GM12878 (cell line): ENCODE measurements around the gene FZR1. TPM values are rescaled to one million over a fixed set of nuclear protein-coding genes. Genes with fewer than 3 reads are reported as not detected.

Source experiments
- ATF3 ChIP-seq: IDR thresholded peaks from 2 replicates; pipeline ENCODE4 v1.6.1; 2011; ENCODE audit warnings: low read depth, mild to moderate bottlenecking, low read length, moderate library complexity, borderline replicate concordance; ENCODE audit errors: extremely low read depth
- BCL3 ChIP-seq: IDR thresholded peaks from 2 replicates; pipeline ENCODE4 v1.6.1; 2011; ENCODE audit warnings: borderline replicate concordance, low read depth, mild to moderate bottlenecking, moderate library complexity, low read length; ENCODE audit not compliant: insufficient read depth, poor library complexity, severe bottlenecking
- BHLHE40 ChIP-seq, 2 experiments: fragments of 450-650 bp in 1 of 2; IDR thresholded peaks; 2 replicates each; pipeline ENCODE4 v1.6.1; 2011 to 2017; ENCODE audit warnings: low read depth in 2 of 2, borderline replicate concordance in 1 of 2, improper control_type of control experiment in 1 of 2, low read length in 1 of 2, mild to moderate bottlenecking in 1 of 2
- EGR1 ChIP-seq, 2 experiments: IDR thresholded peaks; 1 replicate in 1 of 2; 2 replicates in 1 of 2; pipeline ENCODE4 v1.6.1; 2011 to 2012; ENCODE audit warnings: low read depth in 2 of 2, low read length in 2 of 2, borderline replicate concordance in 1 of 2, mild to moderate bottlenecking in 1 of 2, moderate library complexity in 1 of 2
- JUND ChIP-seq: IDR thresholded peaks from 2 replicates; pipeline ENCODE4 v1.6.1; 2012; ENCODE audit warnings: low read depth, mild to moderate bottlenecking, low read length, improper control_type of control experiment, moderate library complexity
- MEF2A ChIP-seq: IDR thresholded peaks from 2 replicates; pipeline ENCODE4 v1.6.1; 2011; ENCODE audit warnings: low read depth, mild to moderate bottlenecking, low read length, moderate library complexity; ENCODE audit not compliant: insufficient read depth
- NR2C1 ChIP-seq: fragments of 450-650 bp; IDR thresholded peaks from 2 replicates; pipeline ENCODE4 v1.6.1; 2017; ENCODE audit warnings: antibody characterized with exemption, mild to moderate bottlenecking, moderate library complexity
- POLR2AphosphoS5 ChIP-seq: IDR thresholded peaks from 2 replicates; pipeline ENCODE4 v1.6.1; 2011; ENCODE audit warnings: mild to moderate bottlenecking, low read length, inconsistent platforms
- SMAD5 ChIP-seq: IDR thresholded peaks from 2 replicates; pipeline ENCODE4 v1.6.1; 2016; ENCODE audit warnings: antibody characterized with exemption, low read depth
- SMARCA5 ChIP-seq: fragments of 450-650 bp; IDR thresholded peaks from 2 replicates; pipeline ENCODE4 v1.6.1; 2017; ENCODE audit warnings: mild to moderate bottlenecking
- ZBED1 ChIP-seq: IDR thresholded peaks from 2 replicates; pipeline ENCODE4 v1.6.1; 2016; ENCODE audit warnings: borderline replicate concordance
- ZBTB40 ChIP-seq: fragments of 450-650 bp; IDR thresholded peaks from 2 replicates; pipeline ENCODE4 v1.6.1; 2016; ENCODE audit warnings: mild to moderate bottlenecking, moderate library complexity, borderline replicate concordance
- ZNF207 ChIP-seq: fragments of 450-650 bp; IDR thresholded peaks from 2 replicates; pipeline ENCODE4 v1.6.1; 2014; ENCODE audit warnings: antibody characterized with exemption, mild to moderate bottlenecking, borderline replicate concordance
- ZNF217 ChIP-seq: fragments of 450-650 bp; IDR thresholded peaks from 2 replicates; pipeline ENCODE4 v1.6.1; 2017; ENCODE audit warnings: antibody characterized with exemption, mild to moderate bottlenecking
- ZNF384 ChIP-seq: IDR thresholded peaks from 2 replicates; pipeline ENCODE4 v1.6.1; 2012; ENCODE audit warnings: low read depth, mild to moderate bottlenecking, low read length, improper control_type of control experiment, borderline replicate concordance
- ZNF592 ChIP-seq: fragments of 450-650 bp; IDR thresholded peaks from 2 replicates; pipeline ENCODE4 v1.6.1; 2017; ENCODE audit warnings: mild to moderate bottlenecking, moderate library complexity
- polyA plus RNA-seq, 11 experiments: library from polyadenylated mRNA; depleted of rRNA in 4 of 11; unstranded in 6 of 11; stranded (reverse) in 5 of 11; fragments of >200 nt; fragmentation: Nextera tagmentation in 4 of 11; fragmentation: Illumina TruSeq in 1 of 11; extraction: Ambion mirVana in 4 of 11; extraction: Trizol in 1 of 11; gene quantifications; 1 replicate in 1 of 11; 2 replicates in 10 of 11; pipeline versions ENCODE4 v1.2.1 to v1.2.3, GENCODE V29; 2011 to 2016; ENCODE audit warnings: inconsistent platforms in 2 of 11, missing spikeins in 2 of 11, low read depth in 1 of 11
- total RNA-seq, 4 experiments: library from RNA; depleted of rRNA in 3 of 4; stranded (reverse); fragments of >200 nt in 3 of 4; fragmentation: Illumina TruSeq in 1 of 4; extraction: Trizol in 1 of 4; gene quantifications; 2 replicates each; pipeline versions ENCODE4 v1.2.1 to v1.2.3, GENCODE V29; 2013 to 2021

The FZR1 gene
- total and polyA plus RNA-seq, 10 of the 15 experiments (the other 5 are each of a cell fraction or from before 2014, with no cell fraction given): 0.11 to 44.2 (median 29.3) TPM

GRCh38 chr19:3506384-3507340, 551 bp downstream of the FZR1 start (continued):
- TF ChIP-seq ZBTB40: no peak
- TF ChIP-seq MEF2A: no peak
- TF ChIP-seq ZNF592: no peak
- no peak for TF ChIP-seq ZNF384
- TF ChIP-seq EGR1 (IDR thresholded peaks at IDR 0.05; ENCODE audit: borderline replicate concordance in 1 of 2, low read depth in 2 of 2, low read length in 2 of 2): no peak
- TF ChIP-seq JUND: no peak
- no peak; the same call in 1 of the 2 replicates for TF ChIP-seq NR2C1
- TF ChIP-seq BCL3: no peak
- no peak for TF ChIP-seq ATF3
- no peak for TF ChIP-seq ZNF207
- TF ChIP-seq SMAD5: no peak
- TF ChIP-seq POLR2AphosphoS5: 0 out of 2 replicates have a peak, but pooled peaks have one; percentile 5
- TF ChIP-seq ZNF217: peak; percentile 16; the same call in 1 of the 2 replicates
- TF ChIP-seq ZBED1: no peak
- TF ChIP-seq BHLHE40 (IDR thresholded peaks at IDR 0.05; ENCODE audit: borderline replicate concordance in 1 of 2, low read depth in 2 of 2, low read length in 1 of 2): 0 out of 4 replicates have a peak, but pooled peaks of 1 of the 2 experiments have one; percentile 18
- 0 out of 2 replicates have a peak, but pooled peaks have one; percentile 5 for TF ChIP-seq SMARCA5
